SK-N-MC (cell line): ENCODE results near the gene ROS1.

Experiments used
- DNase-seq: peaks from one replicate; pipeline ENCODE4 v3.0.0-alpha.2; 2011; ENCODE audit warnings: low read depth, low spot score
- H3K27ac ChIP-seq: fragments of 200-600 bp; sonication (generic); 2 replicates; pipeline ENCODE4 v1.5.1; 2016; ENCODE audit warnings: mixed run types
- H3K36me3 ChIP-seq: fragments of 200-600 bp; sonication (generic); 2 replicates; pipeline ENCODE4 v1.6.1; 2017; ENCODE audit warnings: antibody characterized with exemption, low read length, mixed read lengths; ENCODE audit not compliant: insufficient read depth
- H3K4me3 ChIP-seq: fragments of 200-600 bp; sonication (generic); 2 replicates; pipeline ENCODE4 v1.5.1; 2016
- H3K9ac ChIP-seq: fragments of 200-600 bp; sonication (generic); 2 replicates; pipeline ENCODE4 v1.8.0; 2017; ENCODE audit warnings: mixed run types, mixed read lengths; ENCODE audit not compliant: insufficient read length
- H3K9me3 ChIP-seq: fragments of 200-600 bp; sonication (generic); 2 replicates; pipeline ENCODE4 v1.6.1; 2017; ENCODE audit warnings: low read depth, mild to moderate bottlenecking, antibody characterized with exemption, low read length, moderate library complexity, mixed read lengths
- EZH2 ChIP-seq: fragments of 200-600 bp; sonication (generic); IDR thresholded peaks from one replicate; pipeline ENCODE4 v1.6.1; 2017; ENCODE audit warnings: antibody characterized with exemption
- FOXP2 ChIP-seq: optimal IDR thresholded peaks from 2 replicates; pipeline ENCODE3; 2011; ENCODE audit warnings: mild to moderate bottlenecking, moderate library complexity; ENCODE audit not compliant: insufficient read depth; ENCODE audit errors: extremely low read length, control extremely low read depth
- POLR2AphosphoS5 ChIP-seq: IDR thresholded peaks from 2 replicates; pipeline ENCODE4 v1.6.1; 2012; ENCODE audit warnings: mild to moderate bottlenecking, low read depth, low read length, borderline replicate concordance

The ROS1 gene

GRCh38 chr6:117326396-117326795, 99.3 kb downstream of the ROS1 start:
- Histone ChIP-seq H3K36me3 (no peaks in the 10 kb centered on the region), H3K4me3 (no peak overlapping the region), H3K27ac (no peak overlapping the region), H3K9ac (no peak overlapping the region), H3K9me3 (no peaks in the 10 kb centered on the region)
- no peak for DNase-seq
- TF ChIP-seq EZH2: no peak
- TF ChIP-seq POLR2AphosphoS5: no peak
- TF ChIP-seq FOXP2: no peak

GRCh38 chr6:117317261-117317660, 108.5 kb downstream of the ROS1 start:
- DNase-seq: no peak
- Histone ChIP-seq H3K4me3 (no peak overlapping the region), H3K27ac (no peak overlapping the region), H3K9ac (no peak overlapping the region), H3K9me3 (no peaks in the 10 kb centered on the region), H3K36me3 (no peaks in the 10 kb centered on the region)
- no peak for TF ChIP-seq FOXP2
- TF ChIP-seq POLR2AphosphoS5: no peak
- no peak for TF ChIP-seq EZH2

DNA sequence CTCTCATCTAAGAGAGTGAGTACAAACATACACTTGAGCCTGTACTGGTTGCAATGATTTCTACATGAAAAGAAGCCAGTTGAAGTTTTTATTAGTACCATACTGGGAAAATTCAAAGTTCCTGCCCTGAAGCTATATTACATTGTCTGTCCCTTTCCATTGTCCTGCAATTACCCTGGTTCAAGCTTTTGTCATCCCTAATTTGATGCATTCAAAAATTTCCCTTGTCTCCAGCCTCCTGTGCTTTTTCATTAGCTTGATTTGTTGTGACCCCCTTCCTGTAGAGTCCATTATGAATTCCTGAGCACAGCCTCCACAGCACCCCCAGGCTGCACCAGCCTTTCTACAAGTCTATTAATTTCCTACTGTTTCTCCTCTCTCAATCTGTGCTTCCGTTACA, 114.0 kb downstream of the ROS1 start:
- Histone ChIP-seq H3K9ac (no peak overlapping the region), H3K27ac (no peak overlapping the region), H3K4me3 (no peak overlapping the region), H3K9me3 (no peaks in the 10 kb centered on the region), H3K36me3 (no peaks in the 10 kb centered on the region)
- DNase-seq: no peak
- no peak for TF ChIP-seq EZH2
- TF ChIP-seq POLR2AphosphoS5: no peak
- no peak for TF ChIP-seq FOXP2

DNA sequence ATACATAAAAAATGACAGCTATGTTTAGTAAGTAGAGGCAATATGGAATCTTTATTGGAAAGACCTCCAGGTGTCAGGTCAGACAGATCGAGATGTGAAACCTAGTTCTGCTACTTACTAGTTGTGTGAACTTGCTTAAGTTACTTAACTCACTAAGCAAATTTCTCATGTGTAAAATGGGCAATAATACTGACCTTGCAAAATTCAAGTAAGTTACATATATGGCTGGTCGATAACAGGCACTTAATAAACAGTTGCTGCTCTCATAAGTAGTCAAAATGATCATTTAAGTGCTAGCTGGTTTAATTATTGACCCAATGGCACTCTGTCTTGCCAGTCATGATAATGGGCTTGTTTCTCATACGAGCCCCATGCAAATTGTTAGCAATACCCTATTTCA, 114.4 kb downstream of the ROS1 start:
- no peak for DNase-seq
- Histone ChIP-seq H3K9me3 (no peaks in the 10 kb centered on the region), H3K36me3 (no peaks in the 10 kb centered on the region), H3K4me3 (no peak overlapping the region), H3K9ac (no peak overlapping the region), H3K27ac (no peak overlapping the region)
- TF ChIP-seq EZH2 (no peak), POLR2AphosphoS5 (no peak), FOXP2 (no peak)

- Histone ChIP-seq H3K4me3 (no peak overlapping the region), H3K9ac (no peak overlapping the region), H3K36me3 (no peaks in the 10 kb centered on the region), H3K9me3 (no peaks in the 10 kb centered on the region), H3K27ac (no peak overlapping the region)
- TF ChIP-seq EZH2: no peak
- no peak for TF ChIP-seq FOXP2
- no peak for TF ChIP-seq POLR2AphosphoS5
- DNase-seq: no peak
These were observed 116.1 kb downstream of the ROS1 start for GRCh38 chr6:117309611-117310010.

DNA sequence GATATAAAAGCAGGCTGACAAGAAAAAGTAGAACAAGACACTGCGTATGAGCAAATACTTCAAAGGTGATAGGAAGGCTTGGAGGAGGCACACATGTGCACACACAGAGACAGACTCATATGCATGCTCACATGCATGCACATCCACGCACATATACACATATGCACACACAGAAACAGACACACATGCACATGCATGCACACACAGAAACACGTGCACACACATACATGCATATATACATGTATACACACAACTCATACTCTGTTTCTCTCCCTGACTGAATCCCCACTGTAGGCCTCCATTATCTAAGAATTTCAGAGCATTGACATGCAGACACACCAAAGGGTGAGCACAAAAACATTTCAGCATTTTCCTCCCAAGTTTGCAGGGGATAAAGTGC, 116.7 kb downstream of the ROS1 start:
- no peak overlapping the region for H3K4me3 ChIP-seq

GRCh38 chr6:117307655-117308054, 118.1 kb downstream of the ROS1 start:
- no peak for DNase-seq
- Histone ChIP-seq H3K9ac (no peak overlapping the region), H3K36me3 (no peaks in the 10 kb centered on the region), H3K27ac (no peak overlapping the region), H3K9me3 (no peaks in the 10 kb centered on the region), H3K4me3 (no peak overlapping the region)
- TF ChIP-seq POLR2AphosphoS5: no peak
- no peak for TF ChIP-seq FOXP2
- no peak for TF ChIP-seq EZH2

More for the DNA sequence above, 116.7 kb downstream of the ROS1 start:
- DNase-seq: no peak
- Histone ChIP-seq H3K36me3 (no peaks in the 10 kb centered on the region), H3K9ac (no peak overlapping the region), H3K27ac (no peak overlapping the region), H3K9me3 (no peaks in the 10 kb centered on the region)
- TF ChIP-seq FOXP2: no peak
- TF ChIP-seq EZH2: no peak
- TF ChIP-seq POLR2AphosphoS5: no peak

GRCh38 chr6:117306227-117306790, 119.4 kb downstream of the ROS1 start:
- Histone ChIP-seq H3K9ac (no peak overlapping the region), H3K4me3 (no peak overlapping the region), H3K9me3 (no peaks in the 10 kb centered on the region), H3K36me3 (no peaks in the 10 kb centered on the region), H3K27ac (no peak overlapping the region)
- TF ChIP-seq FOXP2 (no peak), EZH2 (no peak), POLR2AphosphoS5 (no peak)
- no peak for DNase-seq

- Histone ChIP-seq H3K27ac (no peak overlapping the region), H3K9ac (no peak overlapping the region), H3K36me3 (no peaks in the 10 kb centered on the region), H3K4me3 (no peak overlapping the region), H3K9me3 (no peaks in the 10 kb centered on the region)
- TF ChIP-seq POLR2AphosphoS5: no peak
- TF ChIP-seq EZH2: no peak
- TF ChIP-seq FOXP2: no peak
- DNase-seq: no peak
These were observed 121.3 kb downstream of the ROS1 start for GRCh38 chr6:117304446-117304845.
